Stimulated activated CD4-positive, alpha-beta T cell treated with anti-CD3 and anti-CD28 coated beads, Interleukin-15, amount 100 ng/mL, for 24 hours (primary cell): ENCODE results near the gene GNE.
"Not testable (repeated sequence)": the region's sequence is repeated elsewhere in the genome, so short reads cannot be mapped to it uniquely, and the experiment has no call there.

Experiments used
- DNase-seq: peaks from one replicate; pipeline ENCODE4 v3.0.0-alpha.2; 2020

Gene GNE, protein sequence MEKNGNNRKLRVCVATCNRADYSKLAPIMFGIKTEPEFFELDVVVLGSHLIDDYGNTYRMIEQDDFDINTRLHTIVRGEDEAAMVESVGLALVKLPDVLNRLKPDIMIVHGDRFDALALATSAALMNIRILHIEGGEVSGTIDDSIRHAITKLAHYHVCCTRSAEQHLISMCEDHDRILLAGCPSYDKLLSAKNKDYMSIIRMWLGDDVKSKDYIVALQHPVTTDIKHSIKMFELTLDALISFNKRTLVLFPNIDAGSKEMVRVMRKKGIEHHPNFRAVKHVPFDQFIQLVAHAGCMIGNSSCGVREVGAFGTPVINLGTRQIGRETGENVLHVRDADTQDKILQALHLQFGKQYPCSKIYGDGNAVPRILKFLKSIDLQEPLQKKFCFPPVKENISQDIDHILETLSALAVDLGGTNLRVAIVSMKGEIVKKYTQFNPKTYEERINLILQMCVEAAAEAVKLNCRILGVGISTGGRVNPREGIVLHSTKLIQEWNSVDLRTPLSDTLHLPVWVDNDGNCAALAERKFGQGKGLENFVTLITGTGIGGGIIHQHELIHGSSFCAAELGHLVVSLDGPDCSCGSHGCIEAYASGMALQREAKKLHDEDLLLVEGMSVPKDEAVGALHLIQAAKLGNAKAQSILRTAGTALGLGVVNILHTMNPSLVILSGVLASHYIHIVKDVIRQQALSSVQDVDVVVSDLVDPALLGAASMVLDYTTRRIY

GRCh38 chr9:36258208-36258995 lies at the start of gene GNE:
Gene GNE, minus strand, starts transcription at chr9:36258448. Its CDS starts 9,093 bp downstream, at chr9:36249355.
- peak; percentile 99 for DNase-seq

DNA sequence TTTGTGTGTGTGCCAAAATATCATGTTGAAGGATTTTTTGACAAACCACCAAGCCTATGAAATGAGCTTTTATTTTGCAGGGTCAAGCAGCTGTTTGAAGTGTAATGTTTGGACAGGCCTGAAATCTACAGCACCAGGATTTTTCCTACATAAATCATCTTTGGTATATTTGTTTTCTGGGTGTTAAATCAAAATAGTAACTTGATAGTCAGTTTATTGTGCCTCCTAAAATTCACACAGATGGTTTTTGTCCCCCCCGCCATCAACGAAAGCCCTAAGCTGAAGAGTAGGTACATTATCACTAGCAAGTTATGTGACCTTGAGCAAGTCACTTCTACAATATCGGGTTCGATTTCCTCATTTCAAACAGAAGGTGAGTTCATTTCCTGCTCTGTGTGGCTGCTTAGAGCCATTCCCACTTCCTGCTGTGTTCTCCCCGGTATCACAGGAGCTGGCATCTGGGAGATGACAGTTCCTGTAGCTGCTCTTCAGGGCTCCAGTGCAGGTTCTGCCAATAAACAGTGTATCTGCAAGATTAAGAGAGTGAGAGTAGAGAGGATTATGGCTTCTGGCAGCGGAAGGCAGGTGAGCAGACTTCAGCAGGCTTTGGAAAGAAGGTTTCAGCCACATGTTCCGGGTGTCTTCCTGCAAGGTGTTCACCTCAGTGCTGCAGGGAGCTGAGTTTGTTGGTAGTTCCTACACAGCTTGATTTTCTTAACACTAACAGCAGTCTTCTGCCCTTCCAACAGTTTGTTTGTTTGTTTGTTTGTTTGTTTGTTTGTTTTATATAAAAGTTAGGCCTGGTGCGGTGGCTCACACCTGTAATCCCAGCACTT lies 48.4 kb upstream of the GNE start:
- peak; percentile 4 for DNase-seq

- DNase-seq = not testable (repeated sequence)
These were observed 46.1 kb upstream of the GNE start for GRCh38 chr9:36304366-36304765.

GRCh38 chr9:36301227-36301626 lies 43.0 kb upstream of the GNE start:
- DNase-seq = no peak

DNA sequence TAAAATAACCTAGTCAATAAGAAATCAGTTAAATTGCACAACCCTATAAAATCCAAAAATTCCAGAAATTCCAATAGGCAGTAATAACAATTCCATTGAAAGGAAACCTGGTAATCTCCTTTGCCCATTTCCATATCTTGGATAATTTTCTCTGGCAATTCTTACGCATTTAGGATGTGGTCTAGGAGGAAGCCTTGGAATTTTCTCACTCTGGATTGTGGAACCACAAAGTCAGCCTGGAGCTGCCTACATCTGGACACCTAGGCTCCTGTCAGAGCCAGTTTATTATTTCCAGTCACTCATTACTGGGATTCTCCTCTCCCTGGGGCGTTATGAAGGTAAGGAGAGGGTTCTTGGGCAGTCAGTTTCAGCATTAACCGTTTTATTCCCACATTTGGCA lies 40.3 kb upstream of the GNE start:
- DNase-seq = no peak

- DNase-seq = no peak
These were observed 39.5 kb upstream of the GNE start for GRCh38 chr9:36297798-36298197.

- not testable (repeated sequence) for DNase-seq
These were observed 36.7 kb upstream of the GNE start for GRCh38 chr9:36294996-36295395.

DNA sequence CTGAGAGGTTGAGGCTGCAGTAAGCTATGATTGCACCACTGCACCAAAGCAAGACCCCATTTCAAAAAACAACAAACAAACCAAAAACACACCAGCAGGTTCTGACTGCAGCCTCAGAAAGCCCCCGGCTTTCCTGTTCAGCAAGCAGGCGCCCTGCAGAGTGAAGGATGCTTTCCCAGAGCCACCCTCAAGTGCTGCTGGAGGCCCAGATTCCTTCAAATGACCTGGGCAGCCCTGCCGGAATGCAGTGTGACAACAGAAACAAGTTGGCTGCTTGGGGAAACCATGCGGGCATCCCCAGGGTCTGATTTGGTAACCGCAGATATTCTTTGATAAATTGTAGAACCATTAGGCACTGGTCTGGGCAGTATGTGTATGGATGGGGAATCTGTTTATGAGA lies 35.7 kb upstream of the GNE start:
- no peak for DNase-seq

- DNase-seq = no peak
These were observed 34.9 kb upstream of the GNE start for GRCh38 chr9:36293171-36293570.

DNA sequence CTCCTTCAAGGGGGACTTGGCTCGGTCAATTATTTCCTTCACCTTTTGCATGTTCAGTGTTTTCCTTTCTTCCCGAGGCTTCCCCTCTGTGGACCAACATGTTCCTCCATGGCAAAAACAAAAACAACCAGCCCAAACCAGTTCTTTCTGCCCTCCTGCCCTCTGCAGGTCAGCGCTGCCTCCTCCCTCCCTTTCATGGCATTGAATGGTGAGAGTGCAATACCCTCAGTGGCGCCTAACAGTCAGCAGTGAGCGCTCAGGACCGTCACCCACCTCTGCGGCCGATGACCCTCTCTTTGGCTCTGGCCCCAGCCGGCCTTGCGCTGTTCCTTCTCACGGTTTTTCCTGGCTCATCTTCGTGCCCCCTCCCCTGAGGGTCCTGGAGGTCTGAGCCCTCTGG lies 34.4 kb upstream of the GNE start:
- DNase-seq = no peak

- DNase-seq = no peak
These were observed 32.7 kb upstream of the GNE start for GRCh38 chr9:36290996-36291395.

- DNase-seq = no peak
These were observed 31.7 kb upstream of the GNE start for GRCh38 chr9:36289836-36290435.

GRCh38 chr9:36288070-36288469 lies 29.8 kb upstream of the GNE start:
- no peak for DNase-seq

DNA sequence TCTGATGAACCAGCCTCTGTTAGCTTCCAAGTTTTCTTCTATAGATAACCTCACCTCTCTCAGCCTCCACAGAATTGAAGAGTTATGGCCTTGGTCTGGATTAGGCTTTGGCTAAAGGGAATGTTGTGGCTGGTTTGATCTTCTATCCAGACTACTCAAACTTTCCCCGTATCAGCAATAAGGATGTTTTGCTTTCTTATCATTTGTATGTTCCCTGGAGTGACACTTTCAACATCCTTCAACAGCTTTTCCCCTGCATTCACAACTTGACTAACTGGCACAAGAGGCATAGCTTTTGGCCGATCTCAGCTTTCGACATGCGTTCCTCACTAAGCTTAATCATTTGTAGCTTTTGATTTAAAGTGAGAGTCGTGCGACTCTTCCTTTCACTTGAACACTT lies 28.1 kb upstream of the GNE start:
- no peak for DNase-seq

- DNase-seq = no peak
These were observed 26.0 kb upstream of the GNE start for GRCh38 chr9:36284226-36284625.

DNA sequence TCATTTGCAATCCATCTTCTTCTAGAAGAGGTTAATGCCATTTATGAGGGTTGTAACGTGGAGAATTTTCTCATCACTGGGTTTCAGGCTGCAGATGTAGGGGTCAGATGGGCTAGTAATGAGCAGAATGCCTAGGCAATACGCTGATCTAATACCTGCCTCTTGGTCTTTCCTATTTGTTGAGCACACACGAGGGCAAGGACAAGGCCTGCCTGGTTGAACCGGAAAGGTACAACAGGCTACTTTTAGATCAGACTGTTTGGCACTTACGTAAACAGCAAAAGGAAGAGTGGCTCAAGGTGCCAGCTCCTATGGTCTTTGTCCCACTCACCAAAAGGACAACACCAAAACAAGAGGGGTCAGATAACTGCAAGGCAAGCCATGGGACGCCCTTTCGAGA lies 24.0 kb upstream of the GNE start:
- DNase-seq = no peak

DNA sequence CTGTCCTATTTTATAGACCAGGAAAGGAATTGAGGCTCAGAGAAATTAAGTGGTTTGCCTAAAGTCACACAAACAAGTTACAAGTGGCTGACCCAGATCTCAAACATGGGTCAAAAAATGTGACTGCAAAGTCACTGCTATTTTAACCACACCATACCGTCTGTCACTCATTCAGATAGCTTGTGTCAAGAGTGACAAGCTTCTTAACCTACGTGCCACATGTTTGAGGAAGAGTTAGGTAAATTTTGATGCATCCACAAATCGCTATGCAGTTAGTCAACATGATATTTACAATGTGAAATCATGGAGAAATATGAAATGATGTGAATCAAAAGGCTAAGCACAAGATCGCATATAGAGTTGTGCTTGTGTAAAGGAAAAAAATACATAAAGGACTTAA lies 22.7 kb upstream of the GNE start:
- DNase-seq = no peak

DNA sequence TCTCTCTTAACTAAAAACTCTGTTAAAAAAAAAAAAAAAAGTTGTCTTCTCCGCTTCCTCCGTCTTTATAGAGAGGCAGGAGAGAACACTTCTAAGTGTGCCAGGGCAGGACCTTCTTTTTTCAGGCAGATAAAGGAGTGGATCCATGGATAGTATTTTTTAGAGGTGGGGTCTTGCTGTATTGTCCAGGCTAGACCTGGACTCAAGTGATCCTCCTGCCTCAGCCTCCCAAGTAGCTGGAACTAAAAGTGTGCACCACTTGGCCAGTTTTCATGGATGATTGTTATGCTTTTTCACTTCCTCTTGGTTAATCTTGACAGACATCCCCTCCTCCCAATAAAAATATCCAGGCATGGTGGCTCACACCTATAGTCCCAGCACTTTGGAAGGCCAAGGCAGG lies 20.0 kb upstream of the GNE start:
- no peak for DNase-seq

GRCh38 chr9:36276781-36277181 lies 18.5 kb upstream of the GNE start:
- DNase-seq = no peak

GRCh38 chr9:36276254-36276653 lies 18.0 kb upstream of the GNE start:
- no peak for DNase-seq

DNA sequence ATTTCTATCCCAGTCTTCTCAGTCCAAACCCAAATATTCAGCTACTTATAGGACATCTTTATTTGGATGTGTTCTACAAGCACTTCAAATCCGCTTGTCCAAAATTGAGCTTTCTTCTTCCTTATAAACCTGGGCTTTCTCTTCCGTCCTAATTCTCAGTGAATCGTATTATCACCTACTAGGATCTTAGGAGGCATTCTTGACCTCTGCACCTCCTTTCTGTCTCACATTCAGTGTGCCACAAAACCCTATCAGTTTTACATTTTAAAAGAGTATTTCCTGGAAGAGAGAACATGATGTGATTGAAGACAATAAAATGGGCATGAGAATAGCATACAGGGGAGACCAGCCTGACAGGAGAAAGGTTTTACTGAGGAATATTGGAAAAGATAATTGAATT lies 16.8 kb upstream of the GNE start:
- DNase-seq = no peak

DNA sequence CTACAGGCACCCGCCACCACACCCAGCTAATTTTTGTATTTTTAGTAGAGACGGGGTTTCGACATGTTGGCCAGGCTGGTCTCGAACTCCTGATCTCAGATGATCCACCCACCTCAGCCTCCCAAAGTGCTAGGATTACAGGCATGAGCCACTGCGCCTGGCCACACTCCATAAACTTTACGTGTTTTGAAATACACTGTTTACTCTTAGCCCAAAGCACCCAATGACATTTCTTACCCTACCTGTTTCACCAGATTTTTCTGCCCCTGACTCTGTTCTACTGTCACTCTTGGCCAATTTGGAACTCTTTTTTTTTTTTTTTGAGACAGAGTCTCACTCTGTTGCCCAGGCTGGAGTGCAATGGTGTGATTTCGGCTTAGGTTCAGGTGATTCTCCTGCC lies 15.1 kb upstream of the GNE start:
- DNase-seq = not testable (repeated sequence)
